Dermis microvascular lymphatic vessel endothelial cell (primary cell): ENCODE data around the gene SLC25A20. TPM values are rescaled to one million over a fixed set of nuclear protein-coding genes. Genes with fewer than 3 reads are reported as not detected.
A peak's percentile ranks its signal among the peaks of the same experiment; 100 is the strongest.
"Not testable (repeated sequence)": the region's sequence is repeated elsewhere in the genome, so short reads cannot be mapped to it uniquely, and the experiment has no call there.

Source experiments
- DNase-seq, 2 donors: peaks; one replicate each; pipeline versions ENCODE4 v3.0.0 to v3.0.0-alpha.2; 2010; ENCODE audit warnings: low read depth in 2 of 2
- total RNA-seq: library from RNA; depleted of rRNA; stranded (reverse); fragments of >200 nt; gene quantifications from 2 replicates; pipeline ENCODE4 v1.2.1, GENCODE V29; 2014

Gene SLC25A20, protein sequence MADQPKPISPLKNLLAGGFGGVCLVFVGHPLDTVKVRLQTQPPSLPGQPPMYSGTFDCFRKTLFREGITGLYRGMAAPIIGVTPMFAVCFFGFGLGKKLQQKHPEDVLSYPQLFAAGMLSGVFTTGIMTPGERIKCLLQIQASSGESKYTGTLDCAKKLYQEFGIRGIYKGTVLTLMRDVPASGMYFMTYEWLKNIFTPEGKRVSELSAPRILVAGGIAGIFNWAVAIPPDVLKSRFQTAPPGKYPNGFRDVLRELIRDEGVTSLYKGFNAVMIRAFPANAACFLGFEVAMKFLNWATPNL
- 17.5 and 23.4 TPM in 2 replicates for total RNA-seq

DNA sequence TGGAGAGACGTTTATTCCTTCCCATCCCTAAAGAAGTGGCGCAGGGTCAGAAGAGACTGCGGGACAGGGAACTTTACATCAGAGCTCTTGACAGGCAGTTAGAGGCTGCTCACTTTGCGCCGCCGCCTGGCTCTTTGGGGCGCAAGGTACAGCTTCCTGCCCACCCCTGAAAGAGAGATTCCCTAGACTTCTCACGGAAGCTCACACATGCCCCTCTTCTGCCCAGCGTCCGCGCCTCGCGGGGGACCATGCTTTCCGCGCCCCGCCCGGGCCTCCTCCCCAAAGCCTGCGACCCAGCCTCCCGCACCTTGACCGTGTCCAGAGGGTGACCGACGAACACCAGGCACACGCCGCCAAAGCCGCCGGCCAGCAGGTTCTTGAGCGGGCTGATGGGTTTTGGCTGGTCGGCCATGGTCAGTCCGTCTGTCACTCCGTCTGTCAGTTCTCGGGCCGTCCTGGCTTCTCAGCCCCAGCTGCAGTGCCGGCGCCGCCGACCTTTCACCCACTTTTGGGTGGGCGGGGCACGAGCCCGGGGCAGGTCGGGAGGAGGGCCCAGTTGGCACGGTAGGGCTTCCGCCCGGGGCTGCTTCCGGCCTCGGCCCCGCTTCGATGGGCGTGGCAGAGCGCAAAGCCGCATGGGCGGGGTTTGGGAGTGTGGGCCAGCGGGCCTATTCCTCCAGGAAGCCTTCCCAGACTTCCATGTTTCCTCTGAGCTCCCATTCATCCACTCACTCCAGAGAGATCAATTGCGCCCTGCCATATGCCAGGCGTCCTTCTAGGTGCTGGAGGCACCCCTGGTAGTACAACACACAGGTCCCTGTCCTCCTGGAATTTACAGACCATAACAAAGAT lies at the start of gene SLC25A20:
Gene SLC25A20, minus strand, starts transcription at position 500 of the 852 bp plus-strand sequence. Its CDS starts 88 bp downstream, at position 412.
- DNase-seq: peak; percentile 63 to 82

DNA sequence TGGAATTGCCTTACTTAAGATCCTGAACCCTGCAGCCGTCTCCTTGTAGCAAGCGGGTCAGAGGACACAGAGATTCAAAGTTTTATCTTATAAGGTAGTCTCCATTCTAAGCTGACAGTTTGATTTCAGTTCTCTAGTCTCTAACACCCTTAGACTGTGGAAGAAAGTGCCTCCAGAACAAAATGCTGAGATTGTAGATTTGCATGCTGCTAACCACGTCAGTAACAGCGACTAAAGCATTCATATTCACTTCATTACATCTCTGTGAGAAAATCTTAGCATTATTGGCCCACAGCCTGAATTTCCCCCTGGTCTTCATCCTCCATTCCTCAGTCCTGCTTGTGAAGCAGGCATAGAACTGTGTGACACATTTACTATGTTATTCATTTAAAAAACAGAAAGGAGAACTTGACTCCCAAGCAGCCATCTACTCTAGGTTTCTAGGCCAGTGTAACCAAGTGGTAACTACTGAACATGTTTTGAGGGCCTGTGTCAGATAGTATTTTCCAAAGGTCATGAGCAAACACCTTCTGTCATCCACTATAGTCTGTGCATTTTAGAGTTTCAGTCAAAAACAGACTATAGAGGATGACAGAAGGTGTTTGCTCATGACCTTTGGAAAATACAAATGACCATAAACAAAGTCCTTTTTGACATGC lies 47.3 kb upstream of the SLC25A20 start:
- DNase-seq: no peak

DNA sequence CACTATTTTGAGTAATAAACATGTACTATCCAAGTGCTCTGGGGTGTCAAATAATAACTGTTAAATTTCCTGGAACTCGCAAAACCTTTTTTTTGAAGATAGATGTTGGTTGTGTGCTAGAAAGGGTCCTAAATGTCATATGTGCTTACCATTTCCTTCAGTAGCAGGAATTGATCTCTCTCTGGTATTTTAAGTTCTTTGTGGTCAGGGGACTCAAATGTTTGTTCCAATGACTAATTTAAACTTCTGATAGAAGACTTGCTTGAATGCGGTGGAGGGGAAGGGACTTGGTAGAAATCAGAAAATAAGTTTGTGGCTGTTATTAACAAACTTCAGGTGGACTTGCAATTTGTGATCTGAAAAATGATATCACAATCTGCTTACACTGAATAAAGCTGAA lies 46.8 kb upstream of the SLC25A20 start:
- no peak for DNase-seq

DNA sequence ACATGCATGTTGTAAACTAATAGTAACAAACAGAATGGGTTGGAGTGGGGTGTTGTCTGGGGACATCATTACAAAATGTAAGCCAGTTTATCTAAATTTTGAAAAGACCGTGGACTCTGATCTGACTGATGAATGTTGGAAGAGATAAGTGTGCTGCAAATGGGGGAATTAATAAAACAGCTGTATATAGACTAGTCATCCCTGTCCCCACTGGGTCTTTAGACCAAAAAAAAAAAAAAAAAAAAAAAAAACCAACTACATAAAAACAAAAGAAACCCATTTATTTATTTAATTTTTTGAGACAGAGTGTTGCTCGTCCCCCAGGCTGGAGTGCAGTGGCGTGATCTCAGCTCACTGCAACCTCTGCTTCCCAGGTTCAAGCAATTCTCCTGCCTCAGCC lies 40.0 kb upstream of the SLC25A20 start:
- DNase-seq: no peak

DNA sequence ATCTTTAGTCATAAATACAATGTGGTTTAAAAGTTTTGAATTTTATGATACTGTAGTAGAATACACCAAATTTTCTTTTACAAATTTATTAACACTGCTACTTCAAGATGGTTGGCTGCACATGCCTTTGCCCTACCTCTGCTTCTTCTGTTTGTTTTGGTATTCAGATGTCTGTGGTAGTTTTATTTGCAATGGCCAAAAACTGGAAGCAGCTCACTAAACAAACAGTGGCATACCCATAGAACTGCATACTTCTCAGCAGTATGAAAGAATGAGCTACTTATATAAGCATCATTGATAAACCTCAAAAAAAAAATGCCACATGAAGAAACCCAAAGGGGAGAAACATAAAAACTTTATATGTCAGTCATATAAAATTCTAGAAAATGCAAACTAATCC lies 39.5 kb upstream of the SLC25A20 start:
- DNase-seq: no peak

DNA sequence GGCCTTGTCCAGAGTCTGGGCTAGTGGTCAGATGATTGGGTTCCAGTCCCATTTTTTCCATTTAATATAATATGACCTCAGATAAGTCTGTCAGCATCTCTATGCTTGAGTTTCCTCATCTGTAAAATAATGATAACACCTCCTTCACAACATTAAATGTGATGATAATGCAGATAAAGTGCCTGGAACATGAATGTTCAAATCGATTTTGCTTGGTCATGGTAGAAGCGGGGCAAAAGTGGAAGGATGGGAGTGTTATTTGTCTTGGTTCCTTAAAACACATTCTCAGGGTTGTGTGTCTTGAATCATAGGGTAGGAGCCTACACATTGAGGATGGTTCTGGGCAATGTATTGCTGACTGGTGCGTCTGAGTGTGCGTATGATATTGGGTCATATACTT lies 36.8 kb upstream of the SLC25A20 start:
- DNase-seq: no peak

DNA sequence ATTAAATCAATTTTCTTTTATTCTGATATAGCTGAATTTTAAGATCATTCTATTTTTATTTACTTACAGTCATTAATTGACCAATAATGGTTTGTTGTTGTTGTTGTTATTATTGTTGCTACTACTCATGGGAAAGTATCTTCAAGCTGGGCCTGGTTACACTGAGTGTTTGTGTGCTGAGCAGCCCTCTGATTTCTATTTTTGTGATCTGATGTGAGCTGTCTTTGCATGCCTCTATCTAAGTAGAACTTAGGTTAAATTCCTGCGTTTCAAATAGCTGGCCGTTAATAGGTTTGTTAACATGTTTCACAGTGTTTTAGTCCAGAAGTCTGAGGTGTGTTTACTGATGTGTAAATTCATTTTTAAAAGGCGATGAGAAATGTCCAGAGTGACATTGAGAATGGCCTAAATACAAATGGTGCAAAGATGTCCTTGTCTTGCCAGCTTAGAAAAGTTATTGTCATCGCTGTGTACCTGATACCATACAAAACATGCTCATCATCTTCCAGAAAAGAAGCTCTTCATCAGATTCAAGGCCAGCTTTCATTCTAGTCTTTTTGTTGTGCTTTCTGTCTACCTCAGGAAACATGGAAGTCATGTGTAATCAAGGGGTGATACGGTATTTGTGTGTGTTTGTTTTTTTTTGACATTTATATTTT lies 35.8 kb upstream of the SLC25A20 start:
- no peak for DNase-seq

DNA sequence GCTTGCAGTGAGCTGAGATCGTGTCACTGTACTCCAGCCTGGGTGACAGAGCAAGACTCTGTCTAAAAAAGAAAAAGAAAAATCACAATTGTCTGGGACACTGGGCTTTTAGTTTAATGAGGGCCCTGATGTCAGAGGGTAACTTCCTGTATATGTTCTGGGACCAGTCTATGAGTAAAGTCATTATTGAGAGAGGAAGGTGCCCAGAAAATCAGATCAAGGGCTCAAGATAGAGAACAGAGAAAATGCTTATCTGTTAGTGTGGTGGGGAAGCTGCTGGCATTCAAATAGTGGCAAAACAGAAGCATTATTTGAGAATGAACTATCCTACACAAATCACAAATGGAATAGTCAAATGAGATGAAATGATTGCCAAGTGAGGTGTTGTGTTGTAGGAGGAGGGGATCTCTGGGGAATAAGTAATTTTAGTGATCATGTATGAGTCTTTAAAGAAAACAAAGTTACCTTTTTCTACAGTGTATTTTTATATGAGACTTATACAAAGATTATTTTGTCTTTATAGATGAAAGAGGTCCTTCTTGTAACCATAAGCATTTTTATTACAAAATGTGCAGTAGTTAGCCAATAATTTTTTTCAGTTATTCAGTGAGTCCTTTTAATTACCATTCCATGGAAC lies 33.4 kb upstream of the SLC25A20 start:
- DNase-seq: no peak

DNA sequence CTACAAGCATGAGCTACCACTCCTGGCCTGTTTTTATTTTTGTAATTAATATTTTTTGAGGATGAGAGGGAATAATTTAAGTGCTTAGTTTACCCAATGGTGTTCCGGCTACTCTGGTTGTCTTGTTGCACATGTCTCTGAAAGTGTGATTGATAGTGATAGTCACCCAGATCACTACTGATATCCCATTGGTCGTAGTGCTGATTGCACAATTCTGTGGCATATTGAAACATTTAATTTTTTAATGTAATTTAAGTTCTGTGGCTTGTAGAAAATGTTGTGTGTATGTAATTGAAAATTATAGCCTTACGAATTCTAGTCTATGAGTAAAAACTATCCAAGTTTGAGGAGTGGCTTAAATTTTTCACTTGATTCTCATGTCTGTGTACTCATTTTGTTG lies 31.9 kb upstream of the SLC25A20 start:
- no peak for DNase-seq

DNA sequence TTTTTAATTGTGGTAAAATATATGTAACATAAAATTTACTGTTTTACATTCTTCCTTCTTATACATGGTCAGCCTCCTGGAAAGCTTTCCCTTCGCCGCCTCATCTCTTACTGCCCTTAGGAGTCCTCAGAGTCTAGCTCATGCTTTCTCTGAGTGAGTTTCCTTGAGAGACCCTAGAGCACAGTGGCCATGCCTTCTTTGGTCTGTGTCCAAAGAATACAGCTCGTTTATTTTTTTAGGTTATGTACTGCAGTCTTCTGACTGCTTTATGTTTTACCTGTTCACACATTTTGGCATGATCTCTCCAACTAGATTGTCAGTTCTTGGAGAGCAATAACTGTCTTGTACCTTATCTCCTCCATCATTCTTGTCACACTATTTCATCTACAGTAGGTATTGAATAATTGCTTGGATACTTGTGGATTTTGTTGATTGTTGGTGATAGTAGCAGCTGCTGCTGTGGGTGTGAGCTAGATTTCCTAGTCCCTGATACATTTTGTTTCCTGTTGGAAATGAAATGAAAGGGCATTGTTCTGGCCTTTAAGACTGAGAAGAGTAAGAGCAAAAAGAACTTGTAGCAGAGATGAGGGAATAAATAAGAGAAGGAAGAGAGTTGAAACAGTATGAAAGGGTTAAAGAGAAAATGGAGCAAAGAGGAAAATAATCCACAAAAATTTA lies 30.8 kb upstream of the SLC25A20 start:
- peak in 1 of 2 donors; percentile 64 for DNase-seq

DNA sequence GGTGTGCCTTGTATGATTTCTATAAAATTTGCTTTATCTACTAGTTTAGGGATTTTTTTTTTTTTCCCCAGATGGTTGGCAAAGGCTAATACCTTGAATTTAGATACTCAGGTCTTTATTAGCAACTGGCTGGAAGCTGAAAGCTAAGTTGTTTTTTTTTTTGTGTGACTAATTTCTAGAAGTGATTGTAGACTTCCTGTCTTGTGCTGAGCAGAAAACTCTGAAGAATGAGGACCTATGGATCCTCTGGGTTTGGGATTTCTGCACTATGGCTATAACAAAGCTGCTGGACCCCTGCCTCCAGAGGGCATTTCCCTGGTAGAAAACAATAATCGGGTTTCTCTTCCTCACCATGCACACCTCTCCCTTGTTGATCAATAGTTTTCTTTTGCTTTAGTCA lies 30.0 kb upstream of the SLC25A20 start:
- peak in 1 of 2 donors; percentile 50 for DNase-seq

DNA sequence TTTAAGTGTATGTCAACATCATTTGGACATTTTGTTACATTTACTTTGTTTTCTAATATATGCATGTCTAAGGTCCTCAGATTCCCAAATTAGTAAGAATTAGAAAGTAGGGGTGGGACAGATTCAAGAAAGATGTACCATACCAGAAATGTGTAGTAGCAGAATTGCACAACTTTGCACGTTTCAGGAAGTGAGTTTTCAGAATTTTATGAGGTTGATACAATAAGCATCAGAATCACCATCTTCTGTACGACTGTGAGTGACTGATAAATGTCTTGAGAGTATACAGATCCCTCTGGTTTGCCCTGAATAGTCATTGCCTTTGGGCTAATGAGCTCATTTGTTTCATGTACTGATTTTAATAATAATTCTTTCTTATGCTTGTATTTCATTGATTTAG lies 29.2 kb upstream of the SLC25A20 start:
- DNase-seq: no peak

DNA sequence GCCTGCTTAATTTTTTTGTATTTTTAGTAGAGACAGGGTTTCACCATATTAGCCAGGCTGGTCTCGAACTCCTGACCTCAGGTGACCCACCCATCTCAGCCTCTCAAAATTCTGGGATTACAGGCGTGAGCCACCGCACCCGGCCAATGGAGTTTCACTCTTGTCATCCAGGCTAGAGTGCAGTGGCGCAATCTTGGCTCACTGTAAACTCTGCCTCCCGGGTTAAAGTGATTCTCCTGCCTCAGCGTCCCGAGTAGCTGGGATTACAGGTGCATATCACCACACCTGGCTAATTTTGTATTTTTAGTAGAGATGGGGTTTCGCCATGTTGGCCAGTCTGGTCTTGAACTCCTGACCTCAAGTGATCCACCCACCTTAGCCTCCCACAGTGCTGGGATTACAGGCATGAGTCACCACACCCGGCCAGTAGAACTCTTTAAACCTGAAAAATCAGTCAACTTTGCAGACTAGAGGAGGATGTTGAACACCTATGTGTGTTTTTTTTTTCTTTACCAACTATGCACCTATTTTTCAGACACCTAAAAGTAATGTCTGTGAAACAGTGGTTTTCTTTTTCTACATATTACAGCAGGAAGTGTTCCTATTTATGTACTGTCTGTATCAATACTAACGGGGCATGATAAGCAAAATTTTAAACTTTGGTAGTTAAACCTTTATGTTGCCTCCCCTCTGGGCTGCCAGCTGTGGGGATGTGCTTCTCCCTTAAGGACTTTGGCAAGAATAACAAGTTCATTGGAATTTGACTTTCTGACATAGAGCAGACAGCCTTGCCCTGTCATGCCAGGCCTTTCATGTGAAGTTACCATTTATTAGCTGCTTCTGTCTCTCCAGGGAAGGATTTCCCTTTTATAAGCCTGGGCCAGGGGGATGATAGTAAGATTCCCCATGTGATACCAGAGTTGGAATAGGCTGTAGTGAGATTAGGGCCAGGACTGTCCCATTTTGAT lies 28.0 kb upstream of the SLC25A20 start:
- DNase-seq: no peak

DNA sequence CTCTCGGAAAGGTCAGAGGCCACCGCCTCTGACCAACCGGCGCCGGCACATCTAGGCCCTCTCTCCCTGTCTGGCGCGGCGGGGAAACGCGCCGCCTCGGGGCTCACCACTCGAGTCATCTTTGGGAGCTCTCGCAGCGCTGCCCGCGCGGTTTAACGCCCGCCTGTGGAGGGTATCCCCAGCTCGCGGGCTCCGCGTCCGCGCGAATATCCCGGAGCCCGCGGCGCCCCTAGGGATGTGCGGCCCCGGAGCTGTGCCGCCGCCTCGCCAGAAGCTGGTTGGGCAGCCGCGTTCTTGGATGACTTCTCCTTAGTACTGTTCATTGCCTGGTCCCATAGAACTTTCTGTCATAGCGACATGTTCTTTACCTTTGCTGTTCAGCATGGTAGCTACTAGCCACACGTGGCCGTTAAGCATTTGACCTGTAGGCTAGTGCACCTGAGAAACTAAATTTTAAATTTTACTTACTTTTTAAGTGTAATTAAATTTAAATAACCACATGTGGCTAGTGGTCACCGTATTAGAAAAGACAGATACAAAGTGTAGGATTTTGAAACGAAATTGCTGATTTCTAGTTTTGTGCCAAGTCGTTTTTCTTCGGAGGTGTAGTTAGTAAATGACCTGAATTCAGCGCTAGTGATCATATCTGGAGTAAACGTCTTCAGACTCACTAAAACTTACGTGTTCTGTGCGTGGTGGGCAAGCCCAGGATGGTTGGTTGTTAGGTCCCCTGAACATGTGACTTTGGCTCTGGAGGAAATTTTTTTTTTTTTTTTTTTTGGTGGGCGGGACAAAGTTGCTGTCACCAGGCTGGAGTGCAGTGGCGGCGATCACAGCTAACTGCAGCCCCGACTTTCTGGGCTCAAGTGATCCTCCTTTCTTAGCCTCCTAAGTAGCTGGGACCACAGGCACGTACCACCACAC lies 20.8 kb upstream of the SLC25A20 start:
- DNase-seq: peak; percentile 56 to 80

DNA sequence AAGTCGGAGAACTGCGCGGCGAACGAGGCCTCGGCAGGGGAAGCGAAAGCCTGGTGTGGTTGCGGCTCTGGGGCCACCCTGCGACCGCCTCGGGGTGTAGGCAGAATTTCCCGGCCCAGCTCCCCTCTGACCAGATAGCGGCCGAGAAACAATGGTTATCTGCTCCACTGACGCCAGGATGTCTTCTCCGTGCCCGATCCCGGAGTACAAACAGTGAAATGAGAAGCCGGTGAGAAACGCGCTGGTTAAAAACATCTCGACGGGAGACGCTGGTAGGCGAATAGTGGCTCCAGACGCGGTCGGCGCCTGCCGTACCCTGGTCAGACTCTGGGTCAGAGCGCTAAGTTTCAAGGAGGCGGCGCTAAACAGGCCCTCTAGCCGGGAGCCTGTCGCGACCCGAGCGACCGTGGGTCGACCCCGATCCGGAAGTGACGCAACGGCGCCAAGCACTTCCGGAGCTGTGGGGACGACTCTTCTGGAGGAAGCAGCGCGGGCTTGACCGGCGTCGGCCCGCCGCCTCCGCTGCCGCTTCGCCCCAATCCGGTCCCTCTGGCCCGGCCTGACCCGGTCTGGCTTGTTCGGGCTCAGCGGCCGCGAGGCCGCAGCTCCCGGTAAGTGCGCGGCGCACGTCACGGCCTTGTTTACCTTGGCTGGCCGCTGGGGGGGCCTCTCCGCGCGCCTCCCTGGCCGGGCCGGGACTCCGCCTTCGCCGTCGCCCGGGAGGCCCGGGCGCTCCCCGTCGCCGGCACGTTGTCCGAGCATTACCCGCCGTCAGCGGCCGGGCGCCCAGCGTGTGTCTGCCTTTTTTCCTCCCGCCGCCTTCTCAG lies 19.9 kb upstream of the SLC25A20 start, which contains the start of gene ARIH2:
Gene ARIH2, plus strand, starts transcription at position 455 of the 827 bp plus-strand sequence. CDS start 8,717 bp downstream, outside the sequence.
- peak; percentile 86 to 96 for DNase-seq

DNA sequence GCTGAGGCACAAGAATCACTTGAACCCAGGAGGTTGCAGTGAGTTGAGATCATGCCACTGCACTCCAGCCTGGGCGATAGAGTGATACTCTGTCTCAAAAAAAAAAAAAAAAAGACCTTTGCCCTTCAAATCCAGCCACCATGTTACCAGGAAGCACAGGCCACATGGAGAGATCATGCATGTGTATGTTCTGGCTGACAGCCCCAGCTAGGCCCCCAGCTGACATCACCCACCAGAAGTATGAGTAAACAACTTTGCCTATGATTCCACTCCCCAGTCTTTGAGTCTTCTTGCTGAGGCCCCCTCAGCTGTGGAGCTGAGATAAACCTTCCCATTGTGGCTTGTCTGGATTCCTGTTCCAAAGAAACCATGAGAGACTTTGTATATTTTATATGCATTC lies 16.6 kb upstream of the SLC25A20 start:
- DNase-seq: no peak

DNA sequence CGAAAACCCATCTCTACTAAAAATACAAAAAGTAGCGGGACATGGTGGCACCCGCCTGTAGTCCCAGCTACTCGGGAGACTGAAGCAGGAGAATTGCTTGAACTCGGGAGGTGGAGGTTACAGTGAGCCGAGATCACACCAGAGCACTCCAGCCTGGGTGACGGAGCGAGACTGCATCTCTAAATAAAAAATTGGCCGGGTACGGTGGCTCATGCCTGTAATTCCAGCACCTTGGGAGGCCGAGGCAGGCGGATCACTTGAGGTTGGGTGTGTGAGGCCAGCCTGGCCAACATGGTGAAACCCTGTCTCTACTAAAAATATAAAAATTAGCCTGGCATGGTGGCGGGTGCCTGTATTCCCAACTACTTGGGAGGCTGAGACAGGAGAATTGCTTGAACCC lies 8.3 kb upstream of the SLC25A20 start:
- not testable (repeated sequence) for DNase-seq
